ENCODE data around the gene FANK1.

Gene FANK1

GRCh38 chr10:125992254-125992653 is 95.9 kb downstream of the FANK1 start:
- no peak for DNase-seq

DNA sequence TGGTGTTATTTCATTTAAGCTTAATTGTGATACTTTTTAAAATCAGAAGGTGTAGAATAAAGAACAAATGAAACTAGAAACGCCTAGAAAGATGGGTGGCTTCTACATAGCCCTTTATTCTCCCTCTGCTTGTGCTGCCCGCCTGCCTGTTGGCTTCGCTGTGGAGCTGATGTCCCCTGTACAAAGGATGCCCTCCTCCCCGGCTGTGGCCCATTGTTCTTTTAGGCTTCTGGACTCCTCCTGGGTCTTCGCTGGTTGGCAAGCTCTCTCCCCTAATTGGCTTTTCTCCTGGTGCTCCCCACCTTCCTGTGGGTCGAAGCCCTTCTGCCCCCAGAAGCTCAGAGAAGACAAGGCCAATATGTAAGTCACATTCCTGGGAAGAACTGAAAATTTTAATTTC is 98.2 kb downstream of the FANK1 start:
- no peak for DNase-seq

GRCh38 chr10:125995726-125996304 is 99.5 kb downstream of the FANK1 start:
- no peak for DNase-seq

GRCh38 chr10:125997586-125997985 is 101.2 kb downstream of the FANK1 start:
- no peak for DNase-seq

- no peak for DNase-seq
These were observed 103.3 kb downstream of the FANK1 start for GRCh38 chr10:125999694-126000093.

DNA sequence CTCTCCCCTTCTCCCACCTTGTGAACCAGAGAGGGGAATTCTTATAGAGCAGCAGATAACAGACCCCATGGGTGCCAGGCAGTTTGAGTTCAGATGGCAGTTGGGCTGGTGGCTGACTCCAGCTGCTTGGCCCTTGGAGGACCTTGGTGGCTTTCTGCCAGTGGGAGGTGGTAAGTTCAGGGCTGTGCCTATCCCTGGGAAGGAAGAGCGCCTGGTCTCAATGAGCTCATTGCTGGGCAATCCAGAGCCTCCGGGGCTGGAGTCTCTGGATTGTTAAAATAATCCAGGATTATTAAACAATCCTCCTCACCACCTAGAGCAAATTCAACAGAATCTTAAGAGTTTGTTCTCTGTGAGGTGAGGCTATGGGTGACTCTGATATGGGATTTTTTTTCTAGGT is 105.2 kb downstream of the FANK1 start:
- no peak for DNase-seq

DNA sequence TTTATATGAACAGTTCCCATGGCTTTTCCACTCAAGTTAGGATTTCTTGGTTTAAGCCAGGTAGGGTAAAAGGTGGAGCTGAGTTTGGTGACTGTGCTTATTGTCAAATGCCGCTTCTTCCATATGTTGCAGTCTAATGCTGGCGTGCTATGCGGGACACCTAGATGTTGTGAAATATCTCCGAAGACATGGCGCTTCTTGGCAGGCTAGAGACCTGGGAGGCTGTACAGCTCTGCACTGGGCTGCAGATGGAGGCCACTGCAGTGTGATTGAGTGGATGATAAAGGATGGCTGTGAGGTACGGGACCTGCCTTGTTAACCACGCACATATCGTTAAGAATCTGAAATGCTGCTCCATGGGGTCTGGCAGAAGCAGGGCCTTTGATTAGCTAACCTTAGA is 108.4 kb downstream of the FANK1 start:
- DNase-seq, result no peak

DNA sequence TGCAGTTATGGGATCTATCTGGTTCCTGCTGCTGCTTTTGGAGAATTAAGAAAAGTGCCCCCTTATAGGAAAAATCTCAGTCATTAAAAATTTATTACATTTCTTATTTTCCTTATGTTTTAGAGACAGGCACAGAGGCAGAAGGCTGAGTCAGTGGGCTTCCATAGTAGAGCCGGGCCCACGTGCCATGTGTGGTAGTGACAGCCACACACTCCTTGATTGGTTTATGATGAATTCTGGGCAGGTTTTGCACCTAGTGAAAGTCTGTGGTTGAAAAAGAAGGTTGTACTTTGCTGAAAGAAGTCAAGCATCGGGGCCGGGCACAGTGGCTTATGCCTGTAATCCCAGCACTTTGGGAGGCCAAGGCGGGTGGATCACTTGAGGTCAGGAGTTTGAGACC is 109.9 kb downstream of the FANK1 start:
- DNase-seq, result no peak

- no peak for DNase-seq
These were observed 110.5 kb downstream of the FANK1 start for GRCh38 chr10:126006906-126007305.

- no peak for DNase-seq
These were observed 113.3 kb downstream of the FANK1 start for GRCh38 chr10:126009650-126010049.

GRCh38 chr10:126011995-126012394 is 115.6 kb downstream of the FANK1 start:
- DNase-seq, result no peak

GRCh38 chr10:126012485-126012884 is 116.1 kb downstream of the FANK1 start:
- DNase-seq, result no peak

DNA sequence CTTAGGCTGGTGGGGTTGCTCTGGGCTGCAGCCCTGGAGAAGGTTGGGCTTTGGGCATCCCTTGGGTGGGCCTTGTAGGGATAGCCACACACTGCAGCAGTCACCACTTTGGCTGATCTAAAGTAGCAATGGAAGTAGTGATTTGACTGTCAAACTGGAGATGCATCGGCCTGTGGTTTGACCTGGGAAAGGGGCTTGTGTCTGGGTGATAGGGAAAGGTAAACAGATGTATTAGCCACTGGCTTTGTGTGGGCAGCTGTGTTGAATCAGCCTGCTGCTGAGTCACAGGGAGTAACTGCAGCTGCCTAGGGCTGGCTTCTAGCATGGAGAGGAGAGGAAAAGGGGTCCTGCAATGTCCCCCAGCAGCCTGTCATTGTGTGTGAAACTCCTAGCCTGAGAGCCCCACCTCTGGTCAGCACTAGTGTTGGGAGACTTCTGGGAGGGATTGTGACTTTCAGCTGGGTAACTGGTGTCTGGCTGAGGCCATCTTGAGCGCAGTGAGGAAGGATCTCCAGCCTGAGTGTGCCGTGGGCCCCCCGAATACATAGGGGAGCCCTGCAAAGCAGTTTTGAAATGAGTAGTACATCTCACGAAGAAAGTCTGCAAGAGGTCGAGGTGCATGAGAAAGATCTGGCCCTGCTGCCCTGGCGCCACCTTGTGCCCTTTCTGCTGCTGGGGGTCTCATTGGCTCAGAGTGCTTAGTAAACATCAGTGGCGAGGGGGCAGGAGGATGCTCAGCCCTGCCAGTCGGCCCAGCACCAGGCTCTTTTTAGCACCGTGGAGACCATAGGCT is 117.3 kb downstream of the FANK1 start:
- DNase-seq, result peak in 1 of 2 experiments; percentile 19

- no peak for DNase-seq
These were observed 117.9 kb downstream of the FANK1 start for GRCh38 chr10:126014309-126014708.

- DNase-seq, result no peak
These were observed 119.0 kb downstream of the FANK1 start for GRCh38 chr10:126015413-126015812.

- no peak for DNase-seq
These were observed 119.9 kb downstream of the FANK1 start for GRCh38 chr10:126016156-126016805.

DNA sequence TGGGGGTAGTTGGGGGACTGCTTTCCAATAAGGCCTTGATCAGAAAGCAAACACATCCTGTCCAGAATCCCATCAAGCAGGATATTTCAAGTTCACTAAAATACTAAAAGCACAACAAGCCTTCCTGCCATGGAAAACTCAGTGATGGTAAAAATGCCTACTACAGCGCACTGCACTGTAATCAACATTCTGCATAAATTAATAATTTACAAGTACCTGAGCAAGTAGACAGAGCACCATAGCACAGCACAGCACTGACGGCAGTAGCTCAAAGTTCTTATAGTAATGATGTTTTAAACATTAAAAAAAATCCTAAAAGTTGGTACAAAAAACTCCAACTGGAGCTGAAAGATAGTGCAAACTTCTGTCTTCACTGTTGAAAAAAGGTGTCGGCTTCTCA is 120.5 kb downstream of the FANK1 start:
- no peak for DNase-seq

DNA sequence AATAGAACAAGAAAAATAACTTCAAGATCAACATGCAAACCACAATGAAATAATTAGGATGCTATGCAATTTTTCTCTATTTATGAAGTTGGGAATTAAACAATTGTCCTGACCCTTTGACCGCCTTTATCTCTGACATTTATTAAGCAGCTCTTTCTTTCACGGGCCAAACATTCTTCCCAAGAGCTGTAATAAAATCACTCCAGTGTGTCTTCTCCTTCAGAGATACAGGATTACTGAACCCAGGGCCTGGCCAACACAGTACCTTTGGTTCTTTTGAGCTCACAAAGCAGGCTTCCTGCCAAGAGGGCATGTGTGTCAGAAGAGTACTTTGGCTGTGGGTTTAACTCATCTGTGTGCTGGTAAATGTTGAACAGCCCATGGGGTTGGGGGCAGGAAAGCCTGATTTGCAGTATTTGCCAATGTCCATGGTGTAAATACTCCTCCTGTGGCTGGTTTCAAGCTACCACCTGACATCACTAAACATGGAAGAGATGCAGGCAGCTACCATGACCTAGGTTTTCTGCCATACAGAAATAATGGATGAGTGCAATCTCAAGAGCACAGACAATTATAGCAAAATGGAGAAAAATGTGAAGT is 121.7 kb downstream of the FANK1 start:
- DNase-seq, result no peak

DNA sequence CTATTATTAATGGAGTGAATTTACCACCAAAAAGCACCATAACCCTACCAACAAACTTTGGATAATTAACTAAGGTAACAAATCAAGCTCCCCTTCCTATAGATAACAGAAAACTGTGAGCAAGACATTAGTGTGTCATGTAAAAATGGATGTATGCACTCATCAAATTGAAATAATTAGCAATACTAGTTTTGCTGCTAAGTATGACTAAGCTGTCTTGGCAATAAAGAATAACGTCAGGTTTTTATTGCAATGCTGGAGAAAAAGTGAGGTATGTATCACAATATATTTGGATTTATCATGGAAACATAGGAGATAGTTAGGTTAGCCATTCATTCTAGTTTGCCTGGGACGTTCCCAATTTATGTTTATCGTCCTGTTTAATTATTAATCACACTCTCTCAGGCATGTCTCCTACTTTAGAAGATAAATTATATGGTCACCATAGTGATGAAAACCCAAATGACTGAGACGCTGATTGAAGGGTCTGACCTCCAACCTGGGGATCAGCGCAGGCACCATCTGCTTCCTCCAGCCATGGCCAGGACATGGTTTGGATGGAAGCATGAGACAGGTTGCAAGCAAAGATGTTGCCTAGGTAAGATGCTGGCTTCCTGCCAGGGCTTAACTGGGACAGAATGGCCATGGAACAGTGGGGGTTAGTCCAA is 125.6 kb downstream of the FANK1 start:
- DNase-seq, result no peak

- no peak for DNase-seq
These were observed 126.5 kb downstream of the FANK1 start for GRCh38 chr10:126022841-126023240.

DNA sequence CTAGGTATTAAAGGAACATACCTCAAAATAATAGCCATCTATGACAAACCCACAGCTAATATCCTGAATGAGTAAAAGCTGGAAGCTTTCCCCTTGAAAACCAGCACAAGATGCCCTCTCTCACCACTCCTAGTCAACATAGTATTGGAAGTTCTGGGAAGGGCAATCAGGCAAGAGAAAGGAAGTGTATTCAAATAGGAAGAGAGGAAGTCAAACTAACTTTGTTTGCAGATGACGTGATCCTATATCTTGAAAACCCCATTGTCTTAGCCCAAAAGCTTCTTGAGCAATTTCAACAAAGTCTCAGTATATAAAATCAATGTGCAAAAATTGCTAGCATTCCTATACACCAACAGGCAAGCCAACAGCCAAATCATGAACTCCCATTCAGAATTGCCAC is 131.3 kb downstream of the FANK1 start:
- DNase-seq, result no peak

- no peak for DNase-seq
These were observed 133.6 kb downstream of the FANK1 start for GRCh38 chr10:126029999-126030398.

DNA sequence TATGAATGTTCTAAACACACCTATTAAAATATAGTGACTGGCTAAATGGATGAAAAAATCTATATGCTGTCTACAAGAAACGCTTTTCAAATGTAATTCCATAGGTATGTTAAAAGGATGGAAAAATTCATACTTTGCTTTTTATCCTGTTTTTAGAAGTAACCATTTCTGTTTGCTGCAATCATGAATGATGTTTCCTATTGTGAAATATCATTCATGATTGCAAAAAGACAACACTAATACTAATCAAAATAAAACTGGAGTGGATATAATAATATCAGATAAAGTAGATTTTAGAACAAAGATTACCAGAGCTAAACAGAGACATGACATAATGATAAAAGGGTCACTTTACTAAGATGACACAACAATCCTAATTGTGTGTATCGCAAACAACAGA is 138.2 kb downstream of the FANK1 start:
- DNase-seq, result no peak
